GM12878 (cell line): ENCODE measurements around the gene FFAR4. TPM values are rescaled to one million over a fixed set of nuclear protein-coding genes. Genes with fewer than 3 reads are reported as not detected.

Experiments used
- ATAC-seq: fragments of 200-7000 bp; cut with Tn5 transposase; 3 replicates; pipeline ENCODE4 v1.9.1; 2020; ENCODE audit warnings: mild to moderate bottlenecking, moderate library complexity
- BruUV-seq: library from RNA; stranded (reverse); fragments of 400-500 nt; replicated peaks from 2 replicates; lab custom pipeline; 2021; lab: Mats Ljungman, UMichigan
- CTCF ChIA-PET: fragments of 300-600 bp; sonication (Branson Sonifier 250); formaldehyde crosslinking; extraction: SDS; loops from one replicate; lab custom pipeline; 2021; ENCODE audit warnings: inconsistent platforms; lab: Yijun Ruan, JAX
- POLR2A ChIA-PET: fragments of 350-600 bp; formaldehyde crosslinking; extraction: SDS; loops from one replicate; lab custom pipeline; 2021; ENCODE audit warnings: inconsistent platforms; lab: Charles Lee
- RAD21 ChIA-PET: fragments of 300-600 bp; sonication (Branson Sonifier 250); formaldehyde crosslinking; loops from one replicate; lab custom pipeline; 2023; ENCODE audit warnings: antibody characterized with exemption; ENCODE audit not compliant: unreplicated experiment; lab: Charles Lee
- SMC1A ChIA-PET: fragments of 300-600 bp; sonication (Branson Sonifier 250); formaldehyde crosslinking; loops from one replicate; lab custom pipeline; 2023; ENCODE audit not compliant: unreplicated experiment, uncharacterized antibody; lab: Charles Lee
- DNase-seq: peaks from one replicate; pipeline ENCODE4 v3.0.0-alpha.2; 2011; ENCODE audit warnings: low read depth, low spot score
- FAIRE-seq: peaks from 3 replicates; lab custom pipeline; 2011; peaks lifted over from hg19 to GRCh38; lab: Jason Lieb, UNC
- H2AFZ ChIP-seq: 2 replicates; pipeline ENCODE4 v1.6.0; 2011; ENCODE audit warnings: low read depth, low read length, control low read depth; ENCODE audit not compliant: control insufficient read depth
- H3K27ac ChIP-seq: 2 replicates; pipeline ENCODE4 v1.5.1; 2011; ENCODE audit warnings: control low read depth; ENCODE audit not compliant: control insufficient read depth, insufficient read depth
- H3K27me3 ChIP-seq, 2 experiments: replicated peaks in 1 of 2; 2 replicates each; pipeline versions ENCODE4 v1.6.0 to v1.6.1; 2011; ENCODE audit warnings: low read length in 1 of 2; ENCODE audit not compliant: control insufficient read depth in 2 of 2, insufficient read depth in 2 of 2
- H3K36me3 ChIP-seq, 2 experiments: 2 replicates each; pipeline ENCODE4 v1.5.1; 2011; ENCODE audit warnings: low read length in 1 of 2; ENCODE audit not compliant: control insufficient read depth in 2 of 2, insufficient read depth in 2 of 2
- H3K4me1 ChIP-seq: 2 replicates; pipeline ENCODE4 v1.6.1; 2011; ENCODE audit warnings: mild to moderate bottlenecking, low read length, moderate library complexity, mixed read lengths; ENCODE audit not compliant: control insufficient read depth, insufficient read depth
- H3K4me2 ChIP-seq: 2 replicates; pipeline ENCODE4 v1.6.0; 2011; ENCODE audit warnings: control low read depth; ENCODE audit not compliant: control insufficient read depth, insufficient read depth
- H3K4me3 ChIP-seq: fragments of 200-600 bp; sonication (generic); 2 replicates; pipeline ENCODE4 v1.5.1; 2016
- H3K79me2 ChIP-seq: 2 replicates; pipeline ENCODE4 v1.6.0; 2011; ENCODE audit warnings: low read length; ENCODE audit not compliant: control insufficient read depth, insufficient read depth
- H3K9ac ChIP-seq: 2 replicates; pipeline ENCODE4 v1.8.0; 2011; ENCODE audit warnings: low read length, control low read depth, mixed read lengths; ENCODE audit not compliant: control insufficient read depth, insufficient read depth
- H3K9me3 ChIP-seq: replicated peaks from 3 replicates; pipeline ENCODE4 v1.5.1; 2011; ENCODE audit warnings: mild to moderate bottlenecking, low read length; ENCODE audit not compliant: control insufficient read depth, insufficient read depth
- H4K20me1 ChIP-seq: 2 replicates; pipeline ENCODE4 v1.6.0; 2011; ENCODE audit not compliant: control insufficient read depth, insufficient read depth
- BCLAF1 ChIP-seq: fragments of 450-650 bp; IDR thresholded peaks from 2 replicates; pipeline ENCODE4 v1.6.1; 2017; ENCODE audit warnings: antibody characterized with exemption, mild to moderate bottlenecking, moderate library complexity
- BRCA1 ChIP-seq: IDR thresholded peaks from 2 replicates; pipeline ENCODE4 v1.6.1; 2011; ENCODE audit warnings: low read depth, low read length, improper control_type of control experiment
- CHD4 ChIP-seq: fragments of 200-600 bp; sonication (generic); IDR thresholded peaks from 2 replicates; pipeline ENCODE4 v1.6.1; 2016; ENCODE audit warnings: mild to moderate bottlenecking
- CUX1 ChIP-seq: IDR thresholded peaks from 2 replicates; pipeline ENCODE4 v1.6.1; 2012; ENCODE audit warnings: improper control_type of control experiment, low read depth, low read length; ENCODE audit not compliant: insufficient replicate concordance
- EP300 ChIP-seq, 2 experiments: fragments of 150-350 bp in 1 of 2; IDR thresholded peaks; 2 replicates each; pipeline ENCODE4 v1.6.1; 2011 to 2012; ENCODE audit warnings: low read depth in 2 of 2, low read length in 2 of 2, borderline replicate concordance in 1 of 2, improper control_type of control experiment in 1 of 2, inconsistent platforms in 1 of 2; ENCODE audit not compliant: control insufficient read depth in 1 of 2
- EZH2 ChIP-seq: IDR thresholded peaks from 2 replicates; pipeline ENCODE4 v1.6.1; 2012; ENCODE audit warnings: low read depth, mild to moderate bottlenecking, control low read depth, inconsistent platforms, low read length, borderline replicate concordance; ENCODE audit not compliant: control insufficient read depth
- FOXM1 ChIP-seq: IDR thresholded peaks from 2 replicates; pipeline ENCODE4 v1.6.1; 2012; ENCODE audit warnings: low read depth, mild to moderate bottlenecking, inconsistent platforms, low read length, moderate library complexity
- HDAC2 ChIP-seq: fragments of 200-600 bp; sonication (generic); IDR thresholded peaks from 2 replicates; pipeline ENCODE4 v1.6.1; 2017
- IRF3 ChIP-seq: fragments of 450-650 bp; IDR thresholded peaks from 2 replicates; pipeline ENCODE4 v1.6.1; 2014; ENCODE audit warnings: mild to moderate bottlenecking
- MEF2A ChIP-seq: IDR thresholded peaks from 2 replicates; pipeline ENCODE4 v1.6.1; 2011; ENCODE audit warnings: low read depth, mild to moderate bottlenecking, low read length, moderate library complexity; ENCODE audit not compliant: insufficient read depth
- POLR2A ChIP-seq: IDR thresholded peaks from 2 replicates; pipeline ENCODE4 v1.6.1; 2011; ENCODE audit warnings: low read depth, mild to moderate bottlenecking, low read length
- SMARCA5 ChIP-seq: fragments of 450-650 bp; IDR thresholded peaks from 2 replicates; pipeline ENCODE4 v1.6.1; 2017; ENCODE audit warnings: mild to moderate bottlenecking
- SREBF1 ChIP-seq: IDR thresholded peaks from 2 replicates; pipeline ENCODE4 v1.6.1; 2012; ENCODE audit warnings: mild to moderate bottlenecking, low read length
- STAT1 ChIP-seq: fragments of 450-650 bp; conservative IDR thresholded peaks from 2 replicates; pipeline ENCODE4 v1.6.1; 2014; ENCODE audit warnings: antibody characterized with exemption, mild to moderate bottlenecking
- ZNF24 ChIP-seq: fragments of 450-650 bp; IDR thresholded peaks from 2 replicates; pipeline ENCODE4 v1.6.1; 2017; ENCODE audit warnings: antibody characterized with exemption, mild to moderate bottlenecking
- ZNF622 ChIP-seq: fragments of 450-650 bp; IDR thresholded peaks from 2 replicates; pipeline ENCODE4 v1.6.1; 2017; ENCODE audit warnings: mild to moderate bottlenecking, inconsistent platforms
- WGBS: methylation state at CpG from one replicate; pipeline ENCODE4 v1.1.6; 2016; ENCODE audit warnings: low lambda C conversion rate; ENCODE audit not compliant: insufficient replicate concordance, insufficient coverage; ENCODE audit errors: missing lambda C conversion rate; 5-methylcytosine and 5-hydroxymethylcytosine counted together
- in situ Hi-C: fragments of 300-500 bp; cut with MboI; formaldehyde crosslinking; loops from 9 replicates; pipeline ENCODE4 v1.14.3; 2018; ENCODE audit warnings: mixed read lengths
- intact Hi-C: fragments of 100-400 bp; cut with micrococcal nuclease; formaldehyde crosslinking; loops from one replicate; pipeline ENCODE4 v1.14.2; 2022; ENCODE audit not compliant: unreplicated experiment
- polyA plus RNA-seq, 11 experiments: library from polyadenylated mRNA; depleted of rRNA in 4 of 11; unstranded in 6 of 11; stranded (reverse) in 5 of 11; fragments of >200 nt; fragmentation: Nextera tagmentation in 4 of 11; fragmentation: Illumina TruSeq in 1 of 11; extraction: Ambion mirVana in 4 of 11; extraction: Trizol in 1 of 11; gene quantifications; 1 replicate in 1 of 11; 2 replicates in 10 of 11; pipeline versions ENCODE4 v1.2.1 to v1.2.3, GENCODE V29; 2011 to 2016; ENCODE audit warnings: inconsistent platforms in 2 of 11, missing spikeins in 2 of 11, low read depth in 1 of 11
- total RNA-seq, 4 experiments: library from RNA; depleted of rRNA in 3 of 4; stranded (reverse); fragments of >200 nt in 3 of 4; fragmentation: Illumina TruSeq in 1 of 4; extraction: Trizol in 1 of 4; gene quantifications; 2 replicates each; pipeline versions ENCODE4 v1.2.1 to v1.2.3, GENCODE V29; 2013 to 2021

FFAR4 gene
- total and polyA plus RNA-seq, 10 of the 15 experiments (the other 5 are each of a cell fraction or from before 2014, with no cell fraction given) = not detected

GRCh38 chr10:93559490-93559889 lies 7.0 kb upstream of the FFAR4 start:
- DNase-seq (no peak), ATAC-seq (no peak), FAIRE-seq (no peak)
- ChIA-PET POLR2A (no interaction called here), SMC1A (no interaction called here), RAD21 (no interaction called here), CTCF (interaction anchor here (0.7 kb wide), 1 partner anchor 176 kb away, joined by 3 read pairs; no protein-coding TSS in a partner anchor)
- Histone ChIP-seq H4K20me1 (no peaks in the 10 kb centered on the region), H3K4me2 (no peak overlapping the region), H3K4me1 (no peaks in the 10 kb centered on the region), H3K4me3 (no peak overlapping the region), H2AFZ (no peak overlapping the region), H3K27ac (no peak overlapping the region), H3K9me3 (no peaks in the 10 kb centered on the region), H3K27me3 (no peaks in the 10 kb centered on the region), H3K9ac (no peak overlapping the region), H3K79me2 (no peaks in the 10 kb centered on the region), H3K36me3 (no peaks in the 10 kb centered on the region)
- in situ Hi-C loops = loop anchor here (10.0 kb wide), 1 partner anchor 255 kb away; no protein-coding TSS in a partner anchor
- WGBS = 37% methylated on average over 9 of the region's 9 CpGs
- no TSS peak for BruUV-seq
- intact Hi-C loops = no loop called here
- no peak for TF ChIP-seq SMARCA5
- TF ChIP-seq POLR2A = no peak
- no peak for TF ChIP-seq EZH2
- no peak for TF ChIP-seq ZNF24
- no peak for TF ChIP-seq EP300 (IDR thresholded peaks at IDR 0.05; ENCODE audit: borderline replicate concordance in 1 of 2, control insufficient read depth in 1 of 2, low read depth in 2 of 2, low read length in 2 of 2)
- no peak for TF ChIP-seq BRCA1
- TF ChIP-seq SREBF1 = no peak
- TF ChIP-seq CHD4 = no peak
- no peak for TF ChIP-seq BCLAF1
- no peak for TF ChIP-seq ZNF622
- TF ChIP-seq MEF2A = no peak
- no peak for TF ChIP-seq IRF3
- TF ChIP-seq HDAC2 = no peak
- TF ChIP-seq STAT1 = no peak
- TF ChIP-seq CUX1 = no peak
- no peak for TF ChIP-seq FOXM1
